HG03521 (cell line): ENCODE measurements around the gene LAMA4.
"Not testable (repeated sequence)": the region's sequence is repeated elsewhere in the genome, so short reads cannot be mapped to it uniquely, and the experiment has no call there.

ENCODE experiments used
- ATAC-seq: cut with Tn5 transposase; IDR thresholded peaks from one replicate; pipeline ENCODE4 v1.9.1; 2021; ENCODE audit warnings: mild to moderate bottlenecking, moderate library complexity; ENCODE audit not compliant: unreplicated experiment

Gene LAMA4

GRCh38 chr6:112218563-112218962, 35.8 kb downstream of the LAMA4 start:
- ATAC-seq, result no peak

DNA sequence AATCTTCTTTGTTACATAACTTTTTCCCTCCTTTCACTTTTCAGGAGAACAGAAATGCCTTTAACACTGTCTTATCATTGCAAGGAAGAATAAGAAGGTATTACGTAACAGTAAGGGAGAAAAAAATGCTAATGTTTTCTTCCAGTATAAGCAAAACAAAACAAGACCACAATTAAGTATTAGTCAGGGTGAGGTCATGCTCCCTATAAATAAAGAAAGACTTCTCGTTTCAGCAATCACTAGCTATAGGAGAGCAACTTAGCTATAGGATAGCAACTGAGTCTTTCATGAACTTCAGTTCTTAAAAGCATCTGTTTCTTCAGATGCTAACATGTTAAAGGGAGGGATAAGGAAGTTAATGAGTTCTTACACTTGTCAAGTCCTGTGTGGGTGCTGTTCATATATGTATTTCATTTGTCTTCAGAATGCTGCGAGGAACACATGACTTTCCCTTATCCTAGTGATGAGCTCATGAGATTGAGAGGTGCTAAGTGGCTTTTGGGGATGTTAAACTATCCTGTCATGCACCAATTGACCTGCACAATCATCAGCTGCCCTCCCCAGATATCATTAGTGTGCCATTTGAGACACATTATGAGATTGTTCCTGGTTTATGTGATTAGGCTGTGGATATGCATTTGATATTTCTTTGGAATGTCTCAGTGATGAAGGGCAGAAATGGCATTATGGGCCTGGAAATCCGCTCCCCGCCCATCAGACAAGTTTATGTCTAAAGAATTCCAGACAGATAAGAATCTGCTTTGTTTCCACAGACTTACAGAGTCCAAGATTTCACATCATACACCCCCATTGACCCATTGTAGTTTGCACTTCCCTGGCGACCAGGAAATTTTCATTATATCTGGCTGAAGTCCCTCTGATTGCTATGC, 37.5 kb downstream of the LAMA4 start:
- no peak for ATAC-seq

GRCh38 chr6:112215488-112216284, 38.7 kb downstream of the LAMA4 start:
- ATAC-seq, result no peak

DNA sequence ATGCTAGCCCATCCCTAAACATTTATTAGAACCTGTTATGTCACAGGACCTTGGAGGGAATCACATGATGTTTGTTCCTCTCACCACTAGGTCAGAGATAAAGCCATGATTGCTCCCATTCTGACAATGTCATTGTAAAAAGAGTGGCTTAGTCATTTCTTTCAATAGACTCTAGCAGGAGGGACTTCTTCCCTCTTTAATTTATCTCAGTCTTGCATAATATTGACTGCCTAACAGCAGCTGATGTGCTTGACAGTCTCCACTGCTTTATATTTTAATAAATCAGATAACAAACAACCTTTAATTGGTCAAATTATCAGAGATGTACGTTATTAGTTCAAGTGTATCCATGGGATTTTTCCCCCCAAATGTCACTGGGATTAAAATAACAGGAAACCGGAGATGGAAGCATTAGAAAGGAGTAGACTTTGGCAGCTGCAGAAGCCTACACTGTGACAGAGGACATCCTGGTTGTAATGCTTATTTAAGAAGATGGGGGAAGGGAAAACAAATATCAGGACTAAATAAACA, 39.6 kb downstream of the LAMA4 start:
- ATAC-seq, result no peak

GRCh38 chr6:112210852-112211251, 43.5 kb downstream of the LAMA4 start:
- ATAC-seq, result no peak

DNA sequence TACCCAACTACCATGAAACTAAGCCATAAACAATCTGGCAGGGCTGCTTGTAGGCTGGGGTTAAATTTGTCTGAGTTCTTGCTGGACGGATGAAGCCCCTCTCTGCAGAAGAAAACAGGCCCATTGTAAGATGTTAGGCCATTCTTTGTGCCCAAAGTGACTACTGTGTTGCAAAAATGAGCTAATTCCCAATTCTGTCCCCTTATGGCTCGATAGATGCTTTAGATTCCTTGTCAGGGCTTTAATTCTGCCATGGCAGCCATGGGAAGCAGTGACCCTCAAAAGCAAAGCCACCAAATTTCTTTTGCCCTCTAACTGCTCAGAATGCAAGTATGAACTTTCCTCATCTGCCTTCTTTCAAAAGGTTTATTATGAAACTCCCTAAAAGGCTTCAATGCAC, 45.2 kb downstream of the LAMA4 start:
- ATAC-seq, result no peak

DNA sequence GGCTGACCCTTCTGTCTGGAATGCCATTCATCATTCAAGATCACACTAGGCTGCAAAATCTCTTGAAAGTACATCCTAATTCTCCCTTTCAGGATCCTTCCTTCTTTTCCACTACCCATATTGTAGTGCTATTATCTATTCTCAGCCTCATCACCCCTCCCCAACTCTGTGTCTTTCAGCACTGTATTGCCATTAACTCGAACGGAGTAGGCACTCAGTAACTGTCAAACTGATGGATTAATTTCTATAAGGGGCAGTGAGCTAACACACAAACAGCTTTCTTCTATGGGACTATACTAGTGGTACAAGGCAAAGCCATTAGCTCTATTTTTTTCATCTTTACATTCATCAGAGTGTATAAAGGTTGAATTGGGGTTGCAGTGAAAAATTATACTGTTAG, 46.6 kb downstream of the LAMA4 start:
- ATAC-seq, result no peak

- ATAC-seq, result no peak
These were observed 47.2 kb downstream of the LAMA4 start for GRCh38 chr6:112207131-112207530.

DNA sequence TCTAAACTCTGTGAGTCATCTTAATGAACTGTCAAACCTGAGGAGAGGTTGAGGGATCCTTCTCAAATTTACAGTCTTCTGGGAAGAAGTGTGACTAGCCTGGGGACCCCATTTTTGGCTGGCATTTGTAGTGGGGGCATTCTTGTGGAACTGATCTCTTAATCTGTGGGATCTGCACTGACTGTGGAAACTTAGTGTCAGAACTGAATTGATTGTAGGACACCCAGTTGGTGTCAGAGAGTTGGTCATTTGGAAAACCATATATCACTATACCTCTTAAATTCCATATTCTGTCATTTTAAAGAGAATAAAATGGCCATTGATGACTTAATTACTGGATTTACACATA, 48.3 kb downstream of the LAMA4 start:
- ATAC-seq, result no peak

DNA sequence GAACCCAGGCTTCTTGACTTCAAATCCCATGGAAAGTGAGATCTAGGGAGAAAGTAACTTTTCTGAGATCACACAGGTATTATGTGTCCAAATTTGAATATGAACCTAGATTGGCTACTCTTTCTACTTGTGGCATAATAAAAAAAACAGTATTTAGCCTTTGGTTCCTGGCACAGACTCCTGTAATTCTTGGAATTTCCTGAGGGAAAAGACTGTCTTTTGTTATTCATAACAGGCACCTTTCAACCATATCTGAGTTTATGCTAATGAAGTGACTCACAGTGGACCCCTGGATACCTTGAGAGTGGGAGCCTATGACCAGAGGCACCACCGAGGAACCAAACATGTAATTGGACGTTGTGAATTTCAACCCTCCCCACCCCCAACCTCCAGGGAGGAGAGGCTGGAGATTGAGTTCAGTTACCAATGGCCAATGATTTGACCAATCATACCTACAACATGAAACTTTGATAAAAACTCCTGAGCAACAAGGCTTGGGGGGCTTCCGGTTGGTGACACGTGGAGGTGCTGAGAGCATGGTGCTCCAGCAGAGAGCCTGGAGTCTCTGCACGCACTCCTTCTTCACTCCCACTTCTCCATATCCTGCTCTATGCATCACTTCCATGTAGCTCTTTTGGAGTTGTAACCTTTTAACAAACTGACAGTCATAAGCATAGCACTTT, 48.8 kb downstream of the LAMA4 start:
- ATAC-seq, result no peak

DNA sequence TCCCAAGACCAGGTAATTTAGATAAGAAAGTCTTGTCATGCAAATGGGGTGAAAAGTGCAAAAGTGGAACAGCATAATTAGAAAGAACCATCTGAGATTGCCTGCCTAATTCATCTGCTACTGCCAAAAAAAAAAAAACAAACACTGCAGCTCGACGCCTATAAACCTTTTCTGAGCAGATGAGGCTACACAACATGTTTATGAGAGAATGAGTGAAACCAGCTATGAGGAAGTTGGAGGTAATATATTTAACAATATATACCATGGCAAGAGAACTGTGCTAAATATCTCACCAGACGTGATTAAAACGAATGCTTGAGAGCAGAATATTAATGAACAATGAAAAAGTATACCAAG, 50.0 kb downstream of the LAMA4 start:
- no peak for ATAC-seq

DNA sequence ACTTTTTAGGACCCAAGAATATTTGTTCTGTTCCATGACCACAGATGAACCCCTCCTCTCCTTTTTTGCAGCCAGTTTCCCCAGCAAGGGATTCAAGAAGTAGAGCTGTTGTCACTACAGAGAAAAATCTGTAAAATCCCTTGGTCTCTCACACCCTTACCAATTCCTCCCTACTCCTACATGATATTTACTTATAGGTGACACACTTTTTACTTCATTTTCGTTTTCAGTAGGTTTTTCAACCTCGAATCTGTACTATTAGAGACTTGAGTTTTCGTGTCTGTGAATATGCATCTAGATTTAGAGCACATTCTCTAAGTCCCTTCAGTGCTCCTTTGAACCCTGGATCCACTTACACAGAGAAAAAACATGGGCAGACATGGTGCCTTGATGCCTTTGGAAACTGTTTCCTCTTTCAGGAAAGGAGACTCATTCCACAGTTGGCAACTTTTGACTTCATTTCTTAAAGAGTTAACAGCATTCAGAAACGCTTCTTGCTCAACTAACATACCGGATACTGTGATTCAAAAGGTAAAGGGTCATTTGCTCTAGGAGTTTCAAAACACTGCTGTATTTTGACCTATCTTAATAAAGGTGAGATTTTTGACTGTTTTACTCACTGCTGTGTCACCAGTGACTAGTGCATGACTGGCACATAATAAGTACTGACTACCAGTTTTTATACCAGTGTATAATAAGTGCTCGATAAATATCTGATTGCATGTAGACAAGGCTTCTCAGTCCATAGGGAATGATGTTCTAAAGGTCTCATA, 50.6 kb downstream of the LAMA4 start:
- no peak for ATAC-seq

- peak; percentile 54 for ATAC-seq
These were observed 51.6 kb downstream of the LAMA4 start for GRCh38 chr6:112202639-112203341.

- ATAC-seq, result not testable (repeated sequence)
These were observed 54.0 kb downstream of the LAMA4 start for GRCh38 chr6:112200185-112200914.

- ATAC-seq, result no peak
These were observed 55.4 kb downstream of the LAMA4 start for GRCh38 chr6:112199001-112199403.

DNA sequence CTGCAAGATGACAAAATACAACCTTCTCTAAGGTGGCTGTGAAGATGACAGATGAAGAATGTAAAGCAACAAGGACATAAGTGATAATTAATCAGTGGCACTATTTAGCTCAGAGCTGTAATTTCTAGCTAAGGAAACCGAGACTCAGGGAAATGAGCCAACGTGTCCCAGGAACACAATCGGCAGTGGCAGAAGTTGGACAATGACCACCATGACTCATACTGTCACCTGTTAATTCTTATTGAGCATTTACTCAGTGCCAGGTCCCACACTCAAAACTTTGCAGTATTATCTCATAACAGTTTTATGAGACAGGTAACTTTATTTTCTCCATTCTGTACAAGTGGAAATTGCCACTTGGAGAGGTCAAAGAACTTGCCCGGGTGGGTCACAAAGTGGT, 55.8 kb downstream of the LAMA4 start:
- no peak for ATAC-seq

GRCh38 chr6:112197636-112198035, 56.7 kb downstream of the LAMA4 start:
- no peak for ATAC-seq

DNA sequence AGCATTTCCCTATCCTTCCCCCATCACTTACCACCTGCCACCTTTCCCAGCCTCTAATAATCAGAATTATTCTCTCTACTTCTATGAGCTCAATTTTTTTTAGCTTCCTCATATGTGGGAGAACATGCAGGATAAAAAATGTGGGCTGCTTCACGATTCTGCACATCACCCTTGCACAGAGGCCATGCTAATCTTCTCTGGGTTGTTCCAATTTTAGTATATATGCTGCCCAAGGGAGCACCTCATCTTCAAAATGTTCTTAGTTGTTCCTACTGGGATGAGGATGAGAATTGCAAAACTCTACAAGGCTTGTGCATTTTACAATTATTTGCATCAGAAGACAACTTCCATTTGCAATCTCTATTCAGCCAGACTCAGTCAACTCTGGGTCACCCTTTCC, 58.1 kb downstream of the LAMA4 start:
- no peak for ATAC-seq

- no peak for ATAC-seq
These were observed 59.2 kb downstream of the LAMA4 start for GRCh38 chr6:112195166-112195565.
